H9 (cell line): ENCODE measurements around the gene MRPL3. TPM values are rescaled to one million over a fixed set of nuclear protein-coding genes. Genes with fewer than 3 reads are reported as not detected.

ENCODE experiments used
- DNase-seq: peaks from one replicate; pipeline ENCODE4 v3.0.0-alpha.2; 2017
- H2AFZ ChIP-seq: one replicate; pipeline ENCODE4 v1.6.1; 2013; ENCODE audit warnings: mild to moderate bottlenecking, low read length, control low read depth, moderate library complexity
- H2AK5ac ChIP-seq: 2 replicates; pipeline ENCODE4 v1.6.1; 2013; ENCODE audit warnings: low read length, control low read depth, mixed read lengths; ENCODE audit not compliant: insufficient read length
- H2BK120ac ChIP-seq: one replicate; pipeline ENCODE4 v1.6.1; 2013; ENCODE audit warnings: low read depth, mild to moderate bottlenecking, low read length, control low read depth, inconsistent platforms; ENCODE audit not compliant: poor library complexity, severe bottlenecking
- H2BK12ac ChIP-seq: 2 replicates; pipeline ENCODE4 v1.6.1; 2013; ENCODE audit warnings: low read length, control low read depth, mixed read lengths, low read depth; ENCODE audit not compliant: insufficient read length
- H2BK15ac ChIP-seq: 2 replicates; pipeline ENCODE4 v1.6.1; 2013; ENCODE audit warnings: low read depth, low read length, control low read depth
- H2BK20ac ChIP-seq: one replicate; pipeline ENCODE4 v1.6.1; 2013; ENCODE audit warnings: low read depth, mild to moderate bottlenecking, low read length, control low read depth, inconsistent platforms; ENCODE audit not compliant: poor library complexity, severe bottlenecking
- H2BK5ac ChIP-seq: 2 replicates; pipeline ENCODE4 v1.6.1; 2013; ENCODE audit warnings: low read length, control low read depth, mixed read lengths; ENCODE audit not compliant: insufficient read length
- H3K14ac ChIP-seq: 2 replicates; pipeline ENCODE4 v1.6.1; 2013; ENCODE audit warnings: low read length, control low read depth; ENCODE audit not compliant: insufficient read depth
- H3K18ac ChIP-seq: 2 replicates; pipeline ENCODE4 v1.6.1; 2013; ENCODE audit warnings: low read depth, mild to moderate bottlenecking, mixed read lengths, low read length, control low read depth; ENCODE audit not compliant: insufficient read length
- H3K23ac ChIP-seq: 2 replicates; pipeline ENCODE4 v1.6.1; 2013; ENCODE audit warnings: low read length, control low read depth, mixed read lengths, low read depth; ENCODE audit not compliant: insufficient read length
- H3K23me2 ChIP-seq: 2 replicates; pipeline ENCODE4 v1.6.1; 2013; ENCODE audit warnings: low read depth, mild to moderate bottlenecking, mixed read lengths, low read length, control low read depth; ENCODE audit not compliant: insufficient read length, poor library complexity, severe bottlenecking
- H3K27ac ChIP-seq: 2 replicates; pipeline ENCODE4 v1.5.1; 2013; ENCODE audit warnings: low read length, control low read depth, mixed read lengths, low read depth; ENCODE audit not compliant: insufficient read length
- H3K27me3 ChIP-seq: 2 replicates; pipeline ENCODE4 v1.6.1; 2013; ENCODE audit warnings: low read length, control low read depth, inconsistent platforms; ENCODE audit not compliant: insufficient read depth
- H3K4ac ChIP-seq: 2 replicates; pipeline ENCODE4 v1.6.1; 2013; ENCODE audit warnings: low read depth, mild to moderate bottlenecking, control low read depth, inconsistent platforms, low read length, moderate library complexity
- H3K4me1 ChIP-seq: 2 replicates; pipeline ENCODE4 v1.6.1; 2013; ENCODE audit warnings: low read length, control low read depth, inconsistent platforms; ENCODE audit not compliant: insufficient read depth
- H3K4me2 ChIP-seq: 2 replicates; pipeline ENCODE4 v1.6.1; 2013; ENCODE audit warnings: low read length, control low read depth, mixed read lengths; ENCODE audit not compliant: insufficient read length, insufficient read depth
- H3K56ac ChIP-seq: 2 replicates; pipeline ENCODE4 v1.6.1; 2013; ENCODE audit warnings: low read depth, mild to moderate bottlenecking, mixed read lengths, low read length, control low read depth; ENCODE audit not compliant: insufficient read length
- H3K79me1 ChIP-seq: 2 replicates; pipeline ENCODE4 v1.6.1; 2013; ENCODE audit warnings: low read depth, mild to moderate bottlenecking, moderate library complexity, low read length, control low read depth, inconsistent platforms; ENCODE audit not compliant: insufficient read depth, poor library complexity, severe bottlenecking
- H3K79me2 ChIP-seq: 2 replicates; pipeline ENCODE4 v1.6.1; 2013; ENCODE audit warnings: low read length, control low read depth, inconsistent platforms; ENCODE audit not compliant: insufficient read depth
- H3K9ac ChIP-seq: 2 replicates; pipeline ENCODE4 v1.6.1; 2013; ENCODE audit warnings: low read length, control low read depth, mixed read lengths; ENCODE audit not compliant: insufficient read length; ENCODE audit errors: extremely low read depth
- H3K9me3 ChIP-seq: one replicate; pipeline ENCODE4 v1.6.1; 2013; ENCODE audit warnings: low read depth, low read length, inconsistent platforms; ENCODE audit not compliant: control insufficient read depth
- H3T11ph ChIP-seq: one replicate; pipeline ENCODE4 v1.6.1; 2013; ENCODE audit warnings: mild to moderate bottlenecking, low read length, control low read depth, inconsistent platforms
- H4K20me1 ChIP-seq: one replicate; pipeline ENCODE4 v1.6.1; 2013; ENCODE audit not compliant: control insufficient read depth, insufficient read length, insufficient read depth
- H4K5ac ChIP-seq: 2 replicates; pipeline ENCODE4 v1.6.1; 2013; ENCODE audit warnings: low read depth, mild to moderate bottlenecking, mixed read lengths, low read length, control low read depth; ENCODE audit not compliant: insufficient read length
- H4K8ac ChIP-seq: replicated peaks from 2 replicates; pipeline ENCODE4 v1.6.1; 2013; ENCODE audit warnings: low read length, control low read depth, mixed read lengths, low read depth; ENCODE audit not compliant: insufficient read length
- H4K91ac ChIP-seq: 2 replicates; pipeline ENCODE4 v1.6.1; 2013; ENCODE audit warnings: low read depth, mild to moderate bottlenecking, moderate library complexity, mixed read lengths, low read length, control low read depth; ENCODE audit not compliant: insufficient read length
- H3K27ac Mint-ChIP-seq, 3 experiments: 2 replicates in 2 of 3; 3 replicates in 1 of 3; pipeline ENCODE4 v1.8.0; 2020 to 2021; ENCODE audit warnings: mixed read lengths in 3 of 3, mild to moderate bottlenecking in 1 of 3, moderate library complexity in 1 of 3
- H3K27me3 Mint-ChIP-seq: 2 replicates; pipeline ENCODE4 v1.8.0; 2021; ENCODE audit warnings: low read depth, mild to moderate bottlenecking, moderate library complexity, mixed read lengths
- H3K36me3 Mint-ChIP-seq, 3 experiments: 2 replicates in 2 of 3; 3 replicates in 1 of 3; pipeline ENCODE4 v1.8.0; 2020 to 2021; ENCODE audit warnings: low read depth in 3 of 3, mixed read lengths in 3 of 3; ENCODE audit not compliant: insufficient read depth in 1 of 3
- H3K4me1 Mint-ChIP-seq, 2 experiments: 2 replicates each; pipeline ENCODE4 v1.8.0; 2020; ENCODE audit warnings: mixed read lengths in 2 of 2
- H3K4me3 Mint-ChIP-seq, 2 experiments: 2 replicates in 1 of 2; 3 replicates in 1 of 2; pipeline ENCODE4 v1.8.0; 2020 to 2021; ENCODE audit warnings: mild to moderate bottlenecking in 2 of 2, mixed read lengths in 2 of 2, moderate library complexity in 1 of 2
- H3K9me3 Mint-ChIP-seq, 2 experiments: 2 replicates in 1 of 2; 3 replicates in 1 of 2; pipeline ENCODE4 v1.8.0; 2020; ENCODE audit warnings: mild to moderate bottlenecking in 2 of 2, mixed read lengths in 2 of 2, moderate library complexity in 1 of 2
- WGBS: extraction: QIAGEN DNeasy Blood & Tissue Kit; methylation state at CpG from one replicate; pipeline ENCODE4 v1.1.7; 2013; ENCODE audit warnings: missing lambda C conversion rate, low lambda C conversion rate, mixed read lengths; ENCODE audit not compliant: insufficient read length; ENCODE audit errors: extremely low coverage; 5-methylcytosine and 5-hydroxymethylcytosine counted together
- total RNA-seq: library from RNA; stranded (reverse); gene quantifications from 2 replicates; pipeline ENCODE4 v1.2.1, GENCODE V29; 2021
- TF ChIP-seq, protein P1 (sequence below): fragments of 200-600 bp; sonication (generic); conservative IDR thresholded peaks from 3 replicates; pipeline ENCODE4 v1.8.0; 2021; ENCODE audit warnings: antibody characterized with exemption, mild to moderate bottlenecking

MRPL3 gene
- total RNA-seq, 1 experiment from 2014 or later: 154 TPM

GRCh38 chr3:131470377-131470776, 32.4 kb downstream of the MRPL3 start:
- Histone ChIP-seq H4K5ac (no peak overlapping the region), H4K91ac (no peak overlapping the region), H3K27me3 (no peaks in the 10 kb centered on the region), H3K4ac (no peak overlapping the region), H3K4me1 (no peaks in the 10 kb centered on the region), H3K23me2 (no peaks in the 10 kb centered on the region), H3K56ac (no peak overlapping the region), H3K79me1 (no peaks in the 10 kb centered on the region), H3K9me3 (no peaks in the 10 kb centered on the region), H2BK20ac (no peak overlapping the region), H2BK5ac (no peak overlapping the region), H3K23ac (no peak overlapping the region), H2BK120ac (no peak overlapping the region), H3K18ac (no peak overlapping the region), H3K9ac (no peak overlapping the region), H2AFZ (no peak overlapping the region), H3K14ac (no peak overlapping the region), H3K27ac (no peak overlapping the region), H2AK5ac (no peak overlapping the region), H2BK15ac (no peak overlapping the region), H3K79me2 (no peaks in the 10 kb centered on the region), H4K8ac (no peak overlapping the region), H3T11ph (no peak overlapping the region), H4K20me1 (no peaks in the 10 kb centered on the region), H2BK12ac (no peak overlapping the region), H3K4me2 (no peak overlapping the region)
- H3K27me3 Mint-ChIP-seq: no peaks in the 10 kb centered on the region
- H3K36me3 Mint-ChIP-seq: peaks cover 24 to 56% (median 44%) of the 10 kb centered on the region in 3 experiments; a peak in 6 of 7 replicates
- no peak overlapping the region for H3K27ac Mint-ChIP-seq
- H3K4me3 Mint-ChIP-seq: no peak overlapping the region
- peaks cover 0 to 3% of the 10 kb centered on the region in 2 experiments; a peak in 1 of 4 replicates for H3K4me1 Mint-ChIP-seq
- no peak for DNase-seq
- WGBS: 100% methylated on average over 1 of the region's 2 CpGs
- no peaks in the 10 kb centered on the region for H3K9me3 Mint-ChIP-seq
- TF ChIP-seq, protein P1, sequence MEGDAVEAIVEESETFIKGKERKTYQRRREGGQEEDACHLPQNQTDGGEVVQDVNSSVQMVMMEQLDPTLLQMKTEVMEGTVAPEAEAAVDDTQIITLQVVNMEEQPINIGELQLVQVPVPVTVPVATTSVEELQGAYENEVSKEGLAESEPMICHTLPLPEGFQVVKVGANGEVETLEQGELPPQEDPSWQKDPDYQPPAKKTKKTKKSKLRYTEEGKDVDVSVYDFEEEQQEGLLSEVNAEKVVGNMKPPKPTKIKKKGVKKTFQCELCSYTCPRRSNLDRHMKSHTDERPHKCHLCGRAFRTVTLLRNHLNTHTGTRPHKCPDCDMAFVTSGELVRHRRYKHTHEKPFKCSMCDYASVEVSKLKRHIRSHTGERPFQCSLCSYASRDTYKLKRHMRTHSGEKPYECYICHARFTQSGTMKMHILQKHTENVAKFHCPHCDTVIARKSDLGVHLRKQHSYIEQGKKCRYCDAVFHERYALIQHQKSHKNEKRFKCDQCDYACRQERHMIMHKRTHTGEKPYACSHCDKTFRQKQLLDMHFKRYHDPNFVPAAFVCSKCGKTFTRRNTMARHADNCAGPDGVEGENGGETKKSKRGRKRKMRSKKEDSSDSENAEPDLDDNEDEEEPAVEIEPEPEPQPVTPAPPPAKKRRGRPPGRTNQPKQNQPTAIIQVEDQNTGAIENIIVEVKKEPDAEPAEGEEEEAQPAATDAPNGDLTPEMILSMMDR: no peak
